Mammary epithelial cell (primary cell): ENCODE data around the gene DPF1.

Experiments
- EZH2 ChIP-seq: IDR thresholded peaks from 2 replicates; pipeline ENCODE4 v1.6.1; 2012; ENCODE audit warnings: low read length, inconsistent platforms, borderline replicate concordance
- TF ChIP-seq, protein P1 (sequence below), 2 donors: IDR thresholded peaks in 1 of 2; conservative IDR thresholded peaks in 1 of 2; 2 replicates each; pipeline ENCODE4 v1.5.1; 2011 to 2012; ENCODE audit warnings: inconsistent platforms in 2 of 2, low read length in 2 of 2, mild to moderate bottlenecking in 2 of 2, control low read depth in 1 of 2, low read depth in 1 of 2; ENCODE audit not compliant: insufficient read depth in 1 of 2; ENCODE audit errors: extremely low read depth in 1 of 2

DNA sequence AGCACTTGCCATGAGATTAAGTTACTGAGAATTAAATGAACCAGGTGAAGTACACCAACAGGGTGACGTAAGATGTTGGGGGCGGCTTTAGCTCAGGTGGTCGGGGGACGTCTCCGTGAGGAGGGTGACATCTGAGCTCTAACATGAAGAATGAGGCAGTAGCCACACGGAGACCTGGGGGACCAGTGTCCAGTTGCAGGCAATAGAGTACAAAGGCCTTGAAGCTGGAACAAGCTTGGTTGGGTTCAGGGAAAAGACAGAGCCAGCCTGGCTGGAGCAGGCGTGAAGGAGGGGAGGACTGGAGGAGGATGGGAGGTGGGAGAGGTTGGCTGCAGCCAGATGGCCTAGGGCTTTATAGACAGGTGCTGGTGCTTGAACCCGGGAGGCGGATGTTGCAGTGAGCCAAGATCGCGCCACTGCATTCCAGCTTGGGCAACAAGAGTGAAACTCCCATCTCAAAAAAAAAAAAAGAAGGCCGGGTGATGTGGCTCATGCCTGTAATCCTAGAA lies 42.0 kb upstream of the DPF1 start:
- TF ChIP-seq, protein P1, sequence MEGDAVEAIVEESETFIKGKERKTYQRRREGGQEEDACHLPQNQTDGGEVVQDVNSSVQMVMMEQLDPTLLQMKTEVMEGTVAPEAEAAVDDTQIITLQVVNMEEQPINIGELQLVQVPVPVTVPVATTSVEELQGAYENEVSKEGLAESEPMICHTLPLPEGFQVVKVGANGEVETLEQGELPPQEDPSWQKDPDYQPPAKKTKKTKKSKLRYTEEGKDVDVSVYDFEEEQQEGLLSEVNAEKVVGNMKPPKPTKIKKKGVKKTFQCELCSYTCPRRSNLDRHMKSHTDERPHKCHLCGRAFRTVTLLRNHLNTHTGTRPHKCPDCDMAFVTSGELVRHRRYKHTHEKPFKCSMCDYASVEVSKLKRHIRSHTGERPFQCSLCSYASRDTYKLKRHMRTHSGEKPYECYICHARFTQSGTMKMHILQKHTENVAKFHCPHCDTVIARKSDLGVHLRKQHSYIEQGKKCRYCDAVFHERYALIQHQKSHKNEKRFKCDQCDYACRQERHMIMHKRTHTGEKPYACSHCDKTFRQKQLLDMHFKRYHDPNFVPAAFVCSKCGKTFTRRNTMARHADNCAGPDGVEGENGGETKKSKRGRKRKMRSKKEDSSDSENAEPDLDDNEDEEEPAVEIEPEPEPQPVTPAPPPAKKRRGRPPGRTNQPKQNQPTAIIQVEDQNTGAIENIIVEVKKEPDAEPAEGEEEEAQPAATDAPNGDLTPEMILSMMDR (conservative IDR thresholded peaks at IDR 0.05 in 1 of 2, IDR thresholded peaks at IDR 0.05 in 1 of 2; ENCODE audit: extremely low read depth in 1 of 2, insufficient read depth in 1 of 2, low read depth in 1 of 2, low read length in 2 of 2): no peak
- no peak for TF ChIP-seq EZH2
